Calu3 (cell line): ENCODE data around the gene KRT77. TPM values are rescaled to one million over a fixed set of nuclear protein-coding genes. Genes with fewer than 3 reads are reported as not detected.

Experiments used
- BruUV-seq: library from RNA; stranded (reverse); fragments of 400-500 nt; replicated peaks from 2 replicates; lab custom pipeline; 2021; lab: Mats Ljungman, UMichigan
- CTCF ChIA-PET: fragments of 300-600 bp; sonication (Branson Sonifier 250); formaldehyde crosslinking; loops from one replicate; lab custom pipeline; 2022; ENCODE audit warnings: antibody characterized with exemption; lab: Charles Lee
- DNase-seq: peaks from one replicate; pipeline ENCODE4 v3.0.0; 2022
- H3K27ac Mint-ChIP-seq: one replicate; pipeline ENCODE4 v1.8.0; 2022; ENCODE audit warnings: mixed read lengths; ENCODE audit not compliant: unreplicated experiment
- H3K27me3 Mint-ChIP-seq: one replicate; pipeline ENCODE4 v1.8.0; 2022; ENCODE audit warnings: mixed read lengths; ENCODE audit not compliant: unreplicated experiment
- H3K36me3 Mint-ChIP-seq: one replicate; pipeline ENCODE4 v1.8.0; 2022; ENCODE audit warnings: mild to moderate bottlenecking, moderate library complexity, mixed read lengths; ENCODE audit not compliant: insufficient read depth, unreplicated experiment
- H3K4me1 Mint-ChIP-seq: one replicate; pipeline ENCODE4 v1.8.0; 2022; ENCODE audit warnings: mild to moderate bottlenecking, low read depth, mixed read lengths; ENCODE audit not compliant: unreplicated experiment
- H3K4me3 Mint-ChIP-seq: one replicate; pipeline ENCODE4 v1.8.0; 2022; ENCODE audit warnings: mild to moderate bottlenecking, low read depth, moderate library complexity, mixed read lengths; ENCODE audit not compliant: unreplicated experiment
- H3K9me3 Mint-ChIP-seq: one replicate; pipeline ENCODE4 v1.8.0; 2022; ENCODE audit warnings: low read depth, mixed read lengths; ENCODE audit not compliant: unreplicated experiment
- CTCF ChIP-seq: fragments of 200-600 bp; IDR thresholded peaks from one replicate; pipeline ENCODE4 v1.8.0; 2022; ENCODE audit warnings: antibody characterized with exemption; ENCODE audit not compliant: unreplicated experiment
- intact Hi-C: fragments of 100-400 bp; cut with micrococcal nuclease; formaldehyde crosslinking; loops from one replicate; pipeline ENCODE4 v1.10.0; 2022; ENCODE audit not compliant: unreplicated experiment
- total RNA-seq: library from RNA; stranded (reverse); gene quantifications from 2 replicates; pipeline ENCODE4 v1.2.3, GENCODE V29; 2022

Gene KRT77
- total RNA-seq, 1 experiment from 2014 or later: not detected

- DNase-seq: no peak
- no peak overlapping the region for H3K4me3 Mint-ChIP-seq
- no peak for TF ChIP-seq CTCF
- H3K36me3 Mint-ChIP-seq: no peaks in the 10 kb centered on the region
- CTCF ChIA-PET: no interaction called here
- no peaks in the 10 kb centered on the region for H3K4me1 Mint-ChIP-seq
- no peak overlapping the region for H3K27ac Mint-ChIP-seq
- peaks cover 59% of the 10 kb centered on the region for H3K27me3 Mint-ChIP-seq
- no peaks in the 10 kb centered on the region for H3K9me3 Mint-ChIP-seq
- no TSS peak for BruUV-seq
- intact Hi-C loops: no loop called here
These were observed 38.9 kb upstream of the KRT77 start for GRCh38 chr12:52742196-52742580.

GRCh38 chr12:52741375-52742195 is 38.3 kb upstream of the KRT77 start:
- H3K4me1 Mint-ChIP-seq: no peaks in the 10 kb centered on the region
- peak; percentile 67 for DNase-seq
- no peak overlapping the region for H3K4me3 Mint-ChIP-seq
- no peaks in the 10 kb centered on the region for H3K9me3 Mint-ChIP-seq
- H3K27me3 Mint-ChIP-seq: peaks cover 59% of the 10 kb centered on the region
- CTCF ChIA-PET: no interaction called here
- intact Hi-C loops: no loop called here
- TF ChIP-seq CTCF: no peak
- H3K27ac Mint-ChIP-seq: no peak overlapping the region
- H3K36me3 Mint-ChIP-seq: no peaks in the 10 kb centered on the region
- BruUV-seq: no TSS peak

- Mint-ChIP-seq H3K4me3 (no peak overlapping the region), H3K27ac (no peak overlapping the region), H3K27me3 (peaks cover 59% of the 10 kb centered on the region), H3K9me3 (no peaks in the 10 kb centered on the region), H3K4me1 (no peaks in the 10 kb centered on the region), H3K36me3 (no peaks in the 10 kb centered on the region)
- DNase-seq: no peak
- no TSS peak for BruUV-seq
- CTCF ChIA-PET: no interaction called here
- intact Hi-C loops: no loop called here
- no peak for TF ChIP-seq CTCF
These were observed 37.3 kb upstream of the KRT77 start for GRCh38 chr12:52740584-52740983.

GRCh38 chr12:52739963-52740362 is 36.6 kb upstream of the KRT77 start:
- peaks cover 59% of the 10 kb centered on the region for H3K27me3 Mint-ChIP-seq
- no TSS peak for BruUV-seq
- intact Hi-C loops: no loop called here
- DNase-seq: no peak
- H3K27ac Mint-ChIP-seq: no peak overlapping the region
- CTCF ChIA-PET: no interaction called here
- no peaks in the 10 kb centered on the region for H3K9me3 Mint-ChIP-seq
- H3K36me3 Mint-ChIP-seq: no peaks in the 10 kb centered on the region
- TF ChIP-seq CTCF: no peak
- H3K4me1 Mint-ChIP-seq: no peaks in the 10 kb centered on the region
- no peak overlapping the region for H3K4me3 Mint-ChIP-seq
